ENCODE measurements around the gene BCL7B. TPM values are rescaled to one million over a fixed set of nuclear protein-coding genes. Genes with fewer than 3 reads are reported as not detected.
"Not testable (repeated sequence)": the region's sequence is repeated elsewhere in the genome, so short reads cannot be mapped to it uniquely, and the experiment has no call there.

BCL7B gene
- total RNA-seq, 1 donor from 2014 or later, result 52.8 TPM

DNA sequence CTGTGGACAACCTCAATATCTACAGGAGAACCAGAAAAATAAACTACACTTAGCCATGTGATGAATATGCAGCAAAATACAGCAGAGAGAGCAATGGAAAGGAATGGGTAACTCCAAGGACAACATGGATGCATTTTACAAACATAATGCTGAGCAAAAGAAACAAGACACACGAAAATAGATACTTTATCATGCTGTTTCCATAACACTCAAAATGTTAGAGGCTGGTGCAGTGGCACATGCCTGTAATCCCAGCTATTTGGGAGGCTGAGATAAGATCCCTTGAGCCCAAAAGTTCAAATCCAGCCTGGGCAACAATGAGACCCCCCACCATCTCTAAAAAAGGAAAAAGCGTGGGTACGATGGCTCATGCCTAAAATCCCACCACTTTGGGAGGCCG, 8.3 kb downstream of the BCL7B start:
- no peaks in the 10 kb centered on the region for H3K27me3 ChIP-seq (ENCODE audit: low read depth)
- DNase-seq (no peak), ATAC-seq (no peak)
- peaks cover 87% of the 10 kb centered on the region for H3K36me3 ChIP-seq
- intact Hi-C loops (cut with DNase I), result no loop called here
- no peaks in the 10 kb centered on the region for H3K4me1 ChIP-seq
- no peaks in the 10 kb centered on the region for H3K9me3 ChIP-seq
- no peak overlapping the region for H3K27ac ChIP-seq
- H3K4me3 ChIP-seq, result no peak overlapping the region
- TF ChIP-seq, protein P1, sequence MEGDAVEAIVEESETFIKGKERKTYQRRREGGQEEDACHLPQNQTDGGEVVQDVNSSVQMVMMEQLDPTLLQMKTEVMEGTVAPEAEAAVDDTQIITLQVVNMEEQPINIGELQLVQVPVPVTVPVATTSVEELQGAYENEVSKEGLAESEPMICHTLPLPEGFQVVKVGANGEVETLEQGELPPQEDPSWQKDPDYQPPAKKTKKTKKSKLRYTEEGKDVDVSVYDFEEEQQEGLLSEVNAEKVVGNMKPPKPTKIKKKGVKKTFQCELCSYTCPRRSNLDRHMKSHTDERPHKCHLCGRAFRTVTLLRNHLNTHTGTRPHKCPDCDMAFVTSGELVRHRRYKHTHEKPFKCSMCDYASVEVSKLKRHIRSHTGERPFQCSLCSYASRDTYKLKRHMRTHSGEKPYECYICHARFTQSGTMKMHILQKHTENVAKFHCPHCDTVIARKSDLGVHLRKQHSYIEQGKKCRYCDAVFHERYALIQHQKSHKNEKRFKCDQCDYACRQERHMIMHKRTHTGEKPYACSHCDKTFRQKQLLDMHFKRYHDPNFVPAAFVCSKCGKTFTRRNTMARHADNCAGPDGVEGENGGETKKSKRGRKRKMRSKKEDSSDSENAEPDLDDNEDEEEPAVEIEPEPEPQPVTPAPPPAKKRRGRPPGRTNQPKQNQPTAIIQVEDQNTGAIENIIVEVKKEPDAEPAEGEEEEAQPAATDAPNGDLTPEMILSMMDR (IDR thresholded peaks at IDR 0.05), result no peak

DNA sequence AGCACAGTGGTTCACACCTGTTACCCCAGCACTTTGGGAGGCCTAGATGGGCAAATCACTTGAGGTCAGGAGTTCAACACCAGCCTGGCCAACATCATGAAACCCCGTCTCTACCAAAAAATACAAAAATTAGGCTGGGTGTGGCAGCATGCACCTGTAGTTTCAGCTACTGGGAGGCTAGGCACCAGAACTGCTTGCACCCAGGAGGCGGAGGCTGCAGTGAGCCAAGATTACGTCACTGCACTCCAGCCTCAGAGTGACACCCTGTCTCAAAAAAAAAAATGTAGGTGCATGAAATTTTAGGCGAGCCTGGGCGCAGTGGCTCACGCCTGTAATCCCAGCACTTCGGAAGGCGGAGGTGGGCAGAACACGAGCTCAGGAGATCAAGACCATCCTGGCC, 9.6 kb downstream of the BCL7B start:
- ATAC-seq (no peak), DNase-seq (no peak)
- no peak overlapping the region for H3K4me3 ChIP-seq
- H3K4me1 ChIP-seq, result no peaks in the 10 kb centered on the region
- TF ChIP-seq, protein P1 (IDR thresholded peaks at IDR 0.05), result no peak
- intact Hi-C loops (cut with DNase I), result no loop called here
- no peaks in the 10 kb centered on the region for H3K27me3 ChIP-seq (ENCODE audit: low read depth)
- no peaks in the 10 kb centered on the region for H3K9me3 ChIP-seq
- H3K27ac ChIP-seq, result no peak overlapping the region
- H3K36me3 ChIP-seq, result peaks cover 87% of the 10 kb centered on the region

DNA sequence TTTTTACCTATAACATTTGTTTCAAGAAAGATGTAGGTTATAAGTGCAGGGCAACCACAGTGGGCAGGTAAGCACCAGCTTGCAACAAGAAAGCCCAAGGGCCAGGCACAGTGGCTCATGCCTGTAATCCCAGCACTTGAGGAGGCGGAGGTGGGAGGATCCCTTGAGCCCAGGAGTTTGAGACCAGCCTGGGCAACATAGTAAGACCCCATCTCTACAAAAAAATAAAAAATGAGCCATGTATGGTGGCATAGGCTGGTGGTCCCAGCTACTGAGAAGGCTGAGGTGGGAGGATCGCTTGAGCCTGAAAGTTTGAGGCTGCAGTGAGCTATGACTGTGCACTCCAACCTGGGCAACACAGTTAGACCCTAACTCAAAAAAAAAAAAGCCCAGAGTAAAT, 12.8 kb downstream of the BCL7B start:
- ATAC-seq, result no peak
- Histone ChIP-seq H3K4me3 (no peak overlapping the region), H3K36me3 (peaks cover 89% of the 10 kb centered on the region), H3K27me3 (ENCODE audit: low read depth) (no peaks in the 10 kb centered on the region), H3K4me1 (no peaks in the 10 kb centered on the region), H3K27ac (no peak overlapping the region), H3K9me3 (no peaks in the 10 kb centered on the region)
- intact Hi-C loops (cut with DNase I), result no loop called here
- TF ChIP-seq, protein P1 (IDR thresholded peaks at IDR 0.05), result no peak
- no peak for DNase-seq

DNA sequence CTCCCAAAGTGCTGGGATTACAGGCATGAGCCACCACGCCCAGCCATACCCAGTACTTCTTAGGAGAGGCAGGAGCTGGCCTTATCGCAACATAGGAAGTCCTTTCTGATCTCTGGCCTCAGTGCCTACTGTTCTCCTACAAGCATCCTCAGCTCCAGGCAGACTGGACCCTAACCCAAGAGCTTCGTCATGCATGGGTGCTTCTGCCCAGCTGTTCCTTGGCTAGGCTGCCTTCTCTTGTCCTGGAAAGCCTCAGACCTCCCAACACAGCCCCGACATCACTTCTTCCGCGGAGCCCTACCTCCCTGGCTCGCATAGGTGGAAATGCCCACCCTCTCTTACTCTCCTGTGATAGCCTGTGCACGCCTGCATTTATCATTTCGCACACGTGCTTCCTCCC, 15.8 kb downstream of the BCL7B start:
- no peaks in the 10 kb centered on the region for H3K9me3 ChIP-seq
- intact Hi-C loops (cut with DNase I), result no loop called here
- no peaks in the 10 kb centered on the region for H3K27me3 ChIP-seq (ENCODE audit: low read depth)
- H3K27ac ChIP-seq, result no peak overlapping the region
- TF ChIP-seq, protein P1 (IDR thresholded peaks at IDR 0.05), result no peak
- no peak for DNase-seq
- H3K4me1 ChIP-seq, result no peaks in the 10 kb centered on the region
- H3K36me3 ChIP-seq, result peaks cover 90% of the 10 kb centered on the region
- no peak for ATAC-seq
- H3K4me3 ChIP-seq, result no peak overlapping the region

DNA sequence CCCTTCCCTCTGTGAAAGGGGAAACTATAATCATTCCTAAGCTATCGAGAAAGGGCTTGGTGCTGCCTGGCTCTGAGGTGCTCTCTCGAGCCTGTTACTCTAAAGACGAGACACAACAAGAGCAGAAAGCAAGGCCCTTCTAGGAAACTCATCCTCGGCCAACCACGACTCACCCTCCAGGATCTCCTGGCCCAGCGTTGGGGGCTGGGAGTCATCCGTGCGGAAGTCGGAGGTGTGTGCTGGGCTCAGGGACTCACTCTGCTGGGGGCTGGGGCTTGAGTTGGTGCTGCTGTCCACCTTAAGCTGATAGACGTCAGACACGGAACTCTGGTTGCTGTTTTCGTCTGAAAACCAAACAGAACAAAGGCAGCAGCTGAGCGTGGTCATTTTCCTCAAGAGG, 17.8 kb downstream of the BCL7B start:
- ATAC-seq (no peak), DNase-seq (no peak)
- H3K4me1 ChIP-seq, result no peaks in the 10 kb centered on the region
- H3K27me3 ChIP-seq (ENCODE audit: low read depth), result no peaks in the 10 kb centered on the region
- intact Hi-C loops (cut with DNase I), result no loop called here
- peaks cover 98% of the 10 kb centered on the region for H3K36me3 ChIP-seq
- H3K4me3 ChIP-seq, result no peak overlapping the region
- H3K27ac ChIP-seq, result no peak overlapping the region
- TF ChIP-seq, protein P1 (IDR thresholded peaks at IDR 0.05), result no peak
- H3K9me3 ChIP-seq, result no peaks in the 10 kb centered on the region

DNA sequence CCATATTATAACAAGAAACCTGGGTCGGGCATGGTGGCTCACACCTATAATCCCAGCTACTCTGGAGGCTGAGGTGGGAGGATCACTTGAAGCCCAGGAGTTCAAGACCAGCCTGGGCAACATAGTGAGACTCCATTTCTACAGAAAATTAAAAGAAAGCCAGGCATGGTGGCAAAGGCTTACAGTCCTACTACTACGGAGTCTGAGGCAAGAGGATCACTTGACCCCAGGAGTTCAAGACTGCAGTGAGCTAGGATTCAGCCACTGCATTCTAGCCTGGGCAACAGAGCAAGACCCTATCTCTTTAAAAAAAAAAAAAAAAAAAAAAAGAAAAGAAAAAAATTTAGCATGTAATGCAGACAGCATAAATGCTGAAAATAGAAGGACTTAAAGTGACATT, 19.0 kb downstream of the BCL7B start:
- H3K36me3 ChIP-seq, result peaks cover 96% of the 10 kb centered on the region

More for the DNA sequence above, 19.0 kb downstream of the BCL7B start:
- DNase-seq; H3K9me3 ChIP-seq; H3K27me3 ChIP-seq (ENCODE audit: low read depth); ATAC-seq; H3K4me1 ChIP-seq; H3K27ac ChIP-seq; intact Hi-C loops (cut with DNase I); H3K4me3 ChIP-seq: not testable (repeated sequence)
